Activated CD4-positive, alpha-beta T cell treated with anti-CD3 and anti-CD28 coated beads, Interleukin-2, amount 50 U/mL, for 48 hours (primary cell): ENCODE results near the gene VCX2.
"Not testable (repeated sequence)": the region's sequence is repeated elsewhere in the genome, so short reads cannot be mapped to it uniquely, and the experiment has no call there.

ENCODE experiments used
- DNase-seq, 2 experiments: peaks; one replicate each; pipeline ENCODE4 v3.0.0-alpha.2; 2020

VCX2 gene

DNA sequence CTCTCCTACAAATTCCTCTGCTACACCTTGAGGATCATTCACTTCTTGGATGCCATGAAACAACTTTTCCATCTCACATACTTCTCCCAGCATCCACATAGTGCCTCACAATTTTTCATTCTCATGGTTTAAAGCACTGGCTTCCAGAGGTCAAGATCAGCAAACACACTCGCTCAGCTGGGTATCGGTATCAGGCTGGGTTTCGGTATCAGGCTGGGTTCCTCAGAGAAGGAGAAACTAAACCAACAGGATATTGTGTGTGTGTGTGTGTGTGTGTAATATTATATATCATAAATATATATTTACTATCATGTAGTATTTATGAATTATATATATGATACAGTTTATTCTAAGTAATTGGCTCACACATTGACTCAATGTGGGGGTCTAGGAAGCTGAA lies at the start of gene VCX2:
TSS of gene VCX2 (minus strand) at position 99 of the 400 bp plus-strand sequence. CDS start 624 bp downstream, outside the sequence.
- DNase-seq, result not testable (repeated sequence)

- no peak for DNase-seq
Observed at GRCh38 chrX:8204943-8205342, 33.9 kb upstream of the VCX2 start.

DNA sequence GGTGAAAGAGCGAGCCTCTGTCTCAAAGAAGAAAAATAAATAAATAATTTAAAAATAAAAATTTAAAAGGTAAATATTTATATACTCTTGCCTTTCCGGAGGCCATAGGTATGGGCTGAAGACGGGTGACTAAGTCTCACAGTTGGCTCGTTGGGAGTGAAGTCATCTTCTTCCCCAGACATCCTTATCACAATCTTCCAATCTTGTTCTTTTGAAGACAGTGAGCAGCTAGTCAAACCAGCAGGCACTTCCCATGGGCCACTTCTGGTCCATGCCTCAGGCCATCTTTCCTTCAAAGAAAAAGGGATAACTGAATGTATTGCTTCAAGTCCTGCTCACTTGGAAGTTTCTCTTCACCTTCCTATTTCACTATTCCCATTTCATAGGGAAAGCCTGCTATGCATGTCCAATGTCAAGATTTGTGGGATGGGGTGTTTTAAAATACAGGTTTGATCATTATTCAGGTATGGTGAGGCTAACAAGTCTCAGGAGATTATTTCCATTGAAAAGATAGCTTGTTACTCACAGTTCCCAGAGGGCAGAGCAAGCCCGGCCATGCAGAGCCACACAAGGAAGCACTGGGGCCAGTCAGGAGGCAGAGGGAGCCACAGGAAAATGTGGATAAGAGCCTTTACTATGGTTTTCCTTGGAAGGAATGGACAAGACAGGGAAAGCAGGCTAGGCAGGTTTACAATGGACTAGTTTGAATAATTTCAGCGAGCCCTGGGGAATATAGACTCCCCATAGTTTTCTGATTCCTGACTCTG lies 33.3 kb upstream of the VCX2 start:
- DNase-seq, result no peak

- no peak for DNase-seq
Observed at GRCh38 chrX:8201896-8202331, 30.8 kb upstream of the VCX2 start.

DNA sequence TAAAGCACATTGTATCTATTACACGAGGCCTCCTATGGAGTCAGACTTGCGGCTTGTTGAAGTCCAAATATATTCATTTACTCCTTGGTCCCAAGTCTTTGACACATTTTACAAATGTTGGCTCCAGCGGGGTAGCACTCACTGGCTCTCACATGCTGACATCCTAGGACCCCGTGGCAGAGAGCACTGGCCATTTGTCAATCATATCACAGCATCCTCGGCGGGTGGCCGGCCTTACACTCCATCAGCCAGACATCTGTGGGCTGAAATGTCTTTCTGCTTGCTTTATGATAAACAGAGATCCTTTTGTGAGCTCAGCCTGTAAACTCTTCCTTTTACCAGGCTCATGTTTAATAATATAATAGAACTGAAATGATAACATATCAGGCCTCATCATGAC lies 25.7 kb upstream of the VCX2 start:
- DNase-seq, result no peak

- no peak for DNase-seq
Observed at GRCh38 chrX:8194216-8194615, 23.1 kb upstream of the VCX2 start.

DNA sequence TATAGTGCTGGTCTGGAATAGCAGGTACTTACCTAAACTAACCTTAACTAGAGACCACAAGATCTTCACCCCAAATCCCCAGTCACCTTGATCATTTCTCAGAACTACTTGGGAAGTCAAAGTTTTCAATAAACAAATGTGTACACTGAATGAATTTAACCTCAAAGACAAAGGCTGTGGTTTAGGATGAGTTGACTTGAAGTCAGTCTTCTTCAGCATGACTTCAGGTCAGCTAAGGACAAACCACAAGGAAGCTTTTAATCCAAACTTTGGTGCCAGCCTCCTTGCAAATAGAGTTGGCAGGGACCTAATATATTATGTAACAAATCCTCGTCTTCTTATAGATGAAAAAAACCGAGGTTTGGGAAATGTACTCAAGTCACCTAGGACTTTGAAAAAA lies 21.2 kb upstream of the VCX2 start:
- no peak for DNase-seq

GRCh38 chrX:8191022-8191421 lies 20.0 kb upstream of the VCX2 start:
- no peak for DNase-seq

DNA sequence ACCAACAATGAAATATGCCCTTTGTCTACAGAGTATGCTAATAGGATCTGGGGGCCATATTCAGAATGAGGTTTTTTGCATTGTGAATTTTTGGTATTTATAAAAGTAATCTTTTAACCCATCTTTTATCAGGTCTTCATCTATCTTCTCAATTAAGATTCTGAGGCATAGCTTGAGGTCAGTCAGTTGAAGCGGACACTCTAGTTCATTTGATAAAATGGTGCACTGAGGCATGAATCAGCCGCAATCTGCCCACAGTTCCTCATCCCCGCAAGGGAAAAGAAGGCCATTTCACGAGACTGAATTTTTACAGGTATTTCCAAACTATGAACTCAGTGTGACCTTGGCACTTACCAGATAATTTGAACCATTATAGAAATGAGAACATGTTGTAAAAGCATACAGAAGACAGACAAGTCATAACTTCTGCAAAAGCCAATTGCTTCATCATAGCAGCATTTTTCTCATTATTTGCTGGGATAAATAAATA lies 19.3 kb upstream of the VCX2 start:
- no peak for DNase-seq

DNA sequence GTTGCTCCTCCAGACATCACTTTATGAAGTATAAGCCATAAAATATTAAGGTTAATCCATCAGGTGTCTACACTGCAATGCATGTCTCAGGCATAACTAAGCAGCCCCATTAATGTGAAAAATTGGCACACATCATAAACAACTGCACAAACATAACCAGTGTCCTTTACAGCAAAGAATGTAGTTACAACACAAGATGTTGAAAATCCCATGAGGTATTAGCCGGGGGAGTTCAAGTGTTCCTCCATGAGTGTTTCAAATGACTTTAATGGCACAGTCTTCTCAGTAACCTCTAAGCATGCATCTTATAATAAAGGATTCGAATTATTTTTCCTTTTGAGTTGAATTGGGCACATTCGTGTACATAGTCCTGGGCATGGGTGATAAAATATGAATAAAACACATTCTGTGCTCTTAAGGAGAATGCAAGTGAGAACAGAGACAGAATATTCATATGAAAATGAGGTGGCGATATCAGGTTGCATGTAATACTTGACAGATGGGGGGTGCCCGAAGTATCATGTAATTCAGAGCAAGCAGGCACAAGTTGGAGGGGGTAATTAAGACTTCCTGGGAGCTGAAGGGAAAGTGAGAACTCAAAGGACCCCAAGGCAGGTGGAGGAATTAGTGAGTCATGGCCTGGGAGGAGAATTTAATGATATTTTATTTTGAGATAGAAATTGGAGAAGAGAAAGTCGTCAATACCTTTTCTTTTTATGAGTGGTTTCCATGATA lies 18.2 kb upstream of the VCX2 start:
- no peak for DNase-seq

- DNase-seq, result no peak
Observed at GRCh38 chrX:8183346-8183745, 12.3 kb upstream of the VCX2 start.

DNA sequence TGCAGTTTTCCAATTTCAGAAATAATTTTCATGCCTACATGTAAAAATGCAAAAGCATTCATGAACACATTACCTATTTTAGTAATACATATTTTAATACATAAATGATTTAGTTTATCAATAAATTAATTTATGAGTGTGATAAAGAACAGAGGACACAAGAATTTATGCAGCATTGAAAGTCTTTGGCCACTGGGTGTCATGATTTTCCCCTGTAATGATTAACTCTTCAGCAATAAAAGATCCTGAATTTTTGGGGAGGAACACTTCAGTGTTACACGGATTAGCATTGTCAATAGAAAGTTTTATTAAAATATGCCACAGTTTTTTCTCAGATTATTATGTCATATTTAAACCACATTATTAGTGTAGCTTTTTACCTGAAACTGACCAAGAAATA lies 8.6 kb upstream of the VCX2 start:
- no peak for DNase-seq

- DNase-seq, result not testable (repeated sequence)
Observed at GRCh38 chrX:8154011-8154410, 17.1 kb downstream of the VCX2 start.

DNA sequence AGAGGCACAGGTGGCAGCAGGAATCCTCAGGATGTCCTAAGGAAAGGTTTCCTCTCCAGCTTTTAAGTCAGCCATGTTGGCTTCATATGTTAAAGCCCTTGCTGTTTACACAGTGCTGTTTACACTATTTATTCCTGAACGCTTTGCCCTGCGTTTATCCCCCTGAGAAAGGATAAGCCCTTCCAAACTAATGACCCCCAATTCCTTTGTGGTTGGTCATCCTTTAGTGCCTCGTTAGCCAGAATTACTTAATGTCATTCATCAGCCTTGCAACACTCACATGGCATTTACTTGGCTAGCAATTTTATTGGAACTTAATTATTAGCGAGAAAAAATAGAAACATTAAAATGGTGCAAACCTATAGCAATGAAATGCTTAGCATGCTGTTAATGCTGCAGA lies 23.8 kb downstream of the VCX2 start:
- DNase-seq, result no peak

- DNase-seq, result no peak
Observed at GRCh38 chrX:8144925-8145324, 26.1 kb downstream of the VCX2 start.

DNA sequence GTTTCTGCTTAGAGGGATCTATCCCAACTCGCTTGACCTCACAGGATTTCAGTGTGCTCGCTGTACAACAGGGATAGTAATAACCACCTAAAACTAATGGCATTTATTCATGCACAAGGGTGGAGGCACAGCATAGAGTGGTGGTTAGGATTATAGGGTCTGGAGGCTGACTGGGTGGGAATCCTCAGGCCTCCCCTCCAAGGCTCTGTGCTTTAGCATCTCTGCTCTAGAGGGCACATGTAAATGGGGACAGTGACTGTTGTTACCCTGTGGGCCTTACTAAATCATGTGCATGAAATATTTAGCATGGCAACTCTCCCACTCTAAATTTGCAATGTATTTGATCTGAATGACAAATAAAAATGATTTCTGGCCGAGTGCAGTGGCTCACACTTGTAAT lies 29.2 kb downstream of the VCX2 start:
- no peak for DNase-seq

- DNase-seq, result no peak
Observed at GRCh38 chrX:8140986-8141744, 29.9 kb downstream of the VCX2 start.

DNA sequence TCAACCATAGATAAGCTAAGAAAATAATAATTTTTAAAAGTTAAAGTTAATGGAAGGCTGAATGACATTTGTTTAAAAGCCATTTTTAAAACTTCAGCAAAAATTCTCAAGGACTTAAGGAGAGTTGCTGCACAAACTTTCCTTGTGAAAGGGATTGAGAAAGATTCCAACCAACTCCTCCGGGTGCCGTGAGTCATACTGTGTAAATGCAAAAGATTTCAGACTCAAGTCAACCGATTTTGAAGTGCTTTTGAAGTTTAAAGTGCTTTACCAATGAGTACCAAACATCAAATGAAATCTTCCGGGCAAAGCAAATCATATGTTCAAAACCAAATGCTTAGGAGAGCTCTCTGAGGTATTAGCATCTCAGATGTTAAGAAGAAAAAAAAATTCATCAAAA lies 31.4 kb downstream of the VCX2 start:
- no peak for DNase-seq

DNA sequence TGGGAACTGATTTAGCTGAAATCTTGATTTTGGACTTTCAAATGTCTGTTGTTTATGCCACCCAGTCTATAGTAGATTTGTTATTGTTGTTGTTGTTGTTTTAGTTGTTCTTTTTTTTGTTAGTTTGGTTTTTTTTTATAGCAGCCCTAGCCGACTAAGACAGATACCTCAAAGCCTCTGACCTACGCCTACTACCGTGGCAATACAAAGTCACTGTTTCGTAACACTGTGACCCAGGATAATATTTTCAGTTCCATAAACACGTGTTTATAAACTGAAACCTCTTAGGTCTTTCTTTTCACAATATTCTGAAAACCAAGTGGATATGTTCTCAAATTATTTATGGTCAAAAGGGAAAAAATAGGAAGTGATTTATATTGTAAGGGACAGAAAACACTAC lies 32.8 kb downstream of the VCX2 start:
- DNase-seq, result no peak

DNA sequence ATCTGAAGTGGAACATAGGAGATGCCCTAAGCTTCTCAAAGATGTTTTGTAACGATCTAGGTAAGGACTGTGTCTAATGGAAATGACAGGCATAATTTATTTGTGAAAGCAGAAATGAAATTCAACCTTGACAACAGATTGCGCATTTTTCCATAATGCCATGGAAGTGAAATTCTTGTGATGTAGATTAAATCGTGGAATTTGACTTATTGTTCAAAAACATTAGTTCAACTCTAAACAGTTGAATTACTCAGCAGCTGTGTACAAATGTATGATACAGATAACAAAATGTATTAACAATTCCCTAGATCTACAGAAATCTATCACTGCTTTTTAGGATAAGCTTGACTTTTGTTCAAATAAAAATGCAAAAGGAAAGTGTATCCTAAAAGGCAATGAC lies 44.4 kb downstream of the VCX2 start:
- DNase-seq, result no peak

GRCh38 chrX:8126092-8126491 lies 45.0 kb downstream of the VCX2 start:
- no peak for DNase-seq

DNA sequence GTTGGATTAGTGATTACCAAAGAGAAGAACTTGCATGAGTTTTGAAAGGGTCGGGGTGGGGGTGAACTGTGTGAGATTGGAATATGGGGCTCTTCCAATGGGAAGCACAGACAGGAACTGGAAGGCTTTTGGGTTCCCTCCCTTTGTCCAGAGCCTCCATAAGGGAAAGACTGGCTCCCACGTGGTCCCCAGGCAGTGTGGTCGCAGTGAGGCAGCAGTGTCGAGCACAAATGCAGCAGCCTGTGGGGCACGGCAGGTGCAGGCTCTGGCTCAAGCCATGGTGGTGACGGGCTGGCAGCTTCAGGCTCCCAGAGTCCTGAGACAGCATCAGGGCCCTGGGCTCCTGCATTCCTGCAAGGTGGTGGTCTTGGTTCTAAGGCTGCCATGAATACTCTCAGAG lies 45.5 kb downstream of the VCX2 start:
- no peak for DNase-seq

DNA sequence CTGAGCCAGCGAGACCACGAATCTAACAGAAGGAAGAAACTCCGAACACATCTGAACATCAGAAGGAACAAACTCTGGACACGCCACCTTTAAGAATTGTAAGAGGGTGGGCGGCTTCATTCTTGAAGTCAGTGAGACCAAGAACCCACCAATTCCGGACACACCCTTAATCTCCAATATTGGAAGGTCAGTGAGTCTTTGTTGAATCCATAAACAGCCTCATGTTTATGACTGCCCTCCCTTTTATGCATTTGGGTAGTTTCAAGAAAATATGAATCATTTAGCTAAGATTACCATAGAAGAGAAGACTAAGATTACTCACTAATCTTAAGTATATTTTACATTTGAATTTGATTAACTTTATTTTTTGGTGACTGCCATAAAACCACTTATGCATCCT lies 48.5 kb downstream of the VCX2 start:
- DNase-seq, result no peak

DNA sequence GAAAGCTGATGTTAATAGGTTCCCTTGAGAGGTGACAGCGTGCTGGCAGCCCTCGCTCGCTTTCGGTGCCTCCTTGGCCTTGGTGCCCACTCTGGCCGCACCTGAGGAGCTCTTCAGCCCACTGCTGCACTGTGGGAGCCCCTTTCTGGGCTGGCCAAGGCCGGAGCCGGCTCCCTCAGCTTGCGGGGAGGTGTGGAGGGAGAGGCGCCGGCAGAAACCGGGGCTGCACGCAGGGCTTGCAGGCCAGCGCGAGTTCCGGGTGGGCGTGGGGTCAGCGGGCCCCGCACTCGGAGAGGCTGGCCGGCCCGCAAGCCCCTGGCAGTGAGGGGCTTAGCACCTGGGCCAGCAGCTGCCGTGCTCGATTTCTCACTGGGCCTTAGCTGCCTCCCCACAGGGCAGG lies 49.7 kb downstream of the VCX2 start:
- DNase-seq, result not testable (repeated sequence)
